ACC112 (cell line): ENCODE measurements around the gene MTOR.
"Not testable (repeated sequence)": the region's sequence is repeated elsewhere in the genome, so short reads cannot be mapped to it uniquely, and the experiment has no call there.

Experiments used
- H2AFZ ChIP-seq: fragments of 200-600 bp; sonication (generic); one replicate; pipeline ENCODE4 v1.6.0; 2017; ENCODE audit warnings: antibody characterized with exemption, low read length; ENCODE audit not compliant: unreplicated experiment
- H3K27ac ChIP-seq: fragments of 200-600 bp; sonication (generic); 2 replicates; pipeline ENCODE4 v1.5.1; 2014; ENCODE audit warnings: low read depth, mild to moderate bottlenecking, antibody characterized with exemption, low read length, moderate library complexity
- H3K27me3 ChIP-seq: fragments of 200-600 bp; sonication (generic); 2 replicates; pipeline ENCODE4 v1.6.1; 2014; ENCODE audit warnings: mild to moderate bottlenecking, antibody characterized with exemption, low read length, moderate library complexity, mixed read lengths; ENCODE audit not compliant: insufficient read depth
- H3K36me3 ChIP-seq: fragments of 200-600 bp; sonication (generic); 2 replicates; pipeline ENCODE4 v1.6.1; 2016; ENCODE audit warnings: mild to moderate bottlenecking, antibody characterized with exemption, low read length, moderate library complexity, mixed read lengths; ENCODE audit not compliant: insufficient read depth
- H3K4me1 ChIP-seq: fragments of 200-600 bp; sonication (generic); one replicate; pipeline ENCODE4 v1.6.1; 2016; ENCODE audit warnings: low read length, mixed read lengths; ENCODE audit not compliant: insufficient read depth, unreplicated experiment, control insufficient read depth
- H3K4me3 ChIP-seq: fragments of 200-600 bp; sonication (generic); 2 replicates; pipeline ENCODE4 v1.5.1; 2014; ENCODE audit warnings: mild to moderate bottlenecking, low read depth, low read length
- H3K79me2 ChIP-seq: fragments of 200-600 bp; sonication (generic); one replicate; pipeline ENCODE4 v1.6.0; 2016; ENCODE audit warnings: low read length; ENCODE audit not compliant: control insufficient read depth, unreplicated experiment, insufficient read depth

MTOR gene

GRCh38 chr1:11280719-11281376, 18.5 kb upstream of the MTOR start:
- no peak overlapping the region for H2AFZ ChIP-seq
- H3K27me3 ChIP-seq = no peaks in the 10 kb centered on the region
- peak overlapping the region; percentile 80; the same call in 1 of the 2 replicates for H3K27ac ChIP-seq
- H3K79me2 ChIP-seq = peaks cover 13% of the 10 kb centered on the region
- peaks cover 15% of the 10 kb centered on the region for H3K4me1 ChIP-seq
- H3K4me3 ChIP-seq = no peak overlapping the region
- H3K36me3 ChIP-seq = peaks cover 3% of the 10 kb centered on the region; the same call in 1 of the 2 replicates

GRCh38 chr1:11279630-11280029, 17.3 kb upstream of the MTOR start:
- peaks cover 3% of the 10 kb centered on the region; the same call in 1 of the 2 replicates for H3K36me3 ChIP-seq
- peaks cover 19% of the 10 kb centered on the region for H3K79me2 ChIP-seq
- no peak overlapping the region for H3K27ac ChIP-seq
- peaks cover 15% of the 10 kb centered on the region for H3K4me1 ChIP-seq
- H3K27me3 ChIP-seq = no peaks in the 10 kb centered on the region
- H2AFZ ChIP-seq = no peak overlapping the region
- H3K4me3 ChIP-seq = no peak overlapping the region

- Histone ChIP-seq H3K27me3 (no peaks in the 10 kb centered on the region), H2AFZ (no peak overlapping the region), H3K36me3 (peaks cover 3% of the 10 kb centered on the region; the same call in 1 of the 2 replicates), H3K27ac (no peak overlapping the region), H3K4me1 (peaks cover 19% of the 10 kb centered on the region), H3K4me3 (no peak overlapping the region), H3K79me2 (peaks cover 20% of the 10 kb centered on the region)
Measured at GRCh38 chr1:11279152-11279551, 16.8 kb upstream of the MTOR start.

GRCh38 chr1:11273595-11274234, 11.4 kb upstream of the MTOR start:
- Histone ChIP-seq H3K4me3 (peak overlapping the region; percentile 99), H2AFZ (peak overlapping the region; percentile 98), H3K27me3 (no peaks in the 10 kb centered on the region), H3K4me1 (peaks cover 8% of the 10 kb centered on the region), H3K27ac (peak overlapping the region; percentile 58; the same call in 1 of the 2 replicates), H3K79me2 (peaks cover 16% of the 10 kb centered on the region), H3K36me3 (no peaks in the 10 kb centered on the region; the same call in 1 of the 2 replicates)

- H3K4me1 ChIP-seq = peaks cover 8% of the 10 kb centered on the region
- H3K27me3 ChIP-seq = no peaks in the 10 kb centered on the region
- peak within 1 kb of the TSS; percentile 99 for H3K4me3 ChIP-seq
- peak within 1 kb of the TSS; percentile 98 for H2AFZ ChIP-seq
- H3K79me2 ChIP-seq = peaks cover 16% of the 10 kb centered on the region
- no peaks in the 10 kb centered on the region; the same call in 1 of the 2 replicates for H3K36me3 ChIP-seq
- peak within 1 kb of the TSS; percentile 58 for H3K27ac ChIP-seq
Measured at GRCh38 chr1:11272832-11273594, 10.7 kb upstream of the MTOR start, which contains the start of gene UBIAD1. UBIAD1 (plus strand) TSS chr1:11273198; CDS start chr1:11273532, 334 bp downstream.

- Histone ChIP-seq H3K4me3 (peak overlapping the region; percentile 63), H3K27me3 (no peaks in the 10 kb centered on the region), H3K4me1 (peaks cover 10% of the 10 kb centered on the region), H3K27ac (no peak overlapping the region), H2AFZ (peak overlapping the region; percentile 65), H3K36me3 (no peaks in the 10 kb centered on the region; the same call in 1 of the 2 replicates), H3K79me2 (peaks cover 16% of the 10 kb centered on the region)
Measured at GRCh38 chr1:11272544-11272831, 10.1 kb upstream of the MTOR start.

GRCh38 chr1:11267350-11268337, 5.3 kb upstream of the MTOR start:
- not testable (repeated sequence) for H3K27ac ChIP-seq, H3K36me3 ChIP-seq, H3K27me3 ChIP-seq, H3K79me2 ChIP-seq, H2AFZ ChIP-seq, H3K4me3 ChIP-seq
- peaks cover 14% of the 10 kb centered on the region for H3K4me1 ChIP-seq

GRCh38 chr1:11266268-11267074, 4.1 kb upstream of the MTOR start:
- Histone ChIP-seq H3K36me3 (no peaks in the 10 kb centered on the region), H3K79me2 (peaks cover 9% of the 10 kb centered on the region), H3K4me3 (no peak overlapping the region), H3K27me3 (no peaks in the 10 kb centered on the region), H3K4me1 (peaks cover 14% of the 10 kb centered on the region), H2AFZ (no peak overlapping the region), H3K27ac (no peak overlapping the region)

- peaks cover 23% of the 10 kb centered on the region for H3K36me3 ChIP-seq
Measured at GRCh38 chr1:11256299-11256698, 6.1 kb downstream of the MTOR start.

More at GRCh38 chr1:11256299-11256698, 6.1 kb downstream of the MTOR start:
- no peaks in the 10 kb centered on the region for H3K27me3 ChIP-seq
- no peak overlapping the region for H2AFZ ChIP-seq
- H3K27ac ChIP-seq = no peak overlapping the region
- H3K79me2 ChIP-seq = peaks cover 1% of the 10 kb centered on the region
- H3K4me1 ChIP-seq = no peaks in the 10 kb centered on the region
- no peak overlapping the region for H3K4me3 ChIP-seq
